Mucosa of rectum (tissue), 2 donors: ENCODE measurements around the gene MAFB.

Source experiments
- H3K27ac ChIP-seq, 2 donors: one replicate each; pipeline ENCODE4 v1.7.0; 2013; ENCODE audit warnings: inconsistent platforms in 2 of 2, low read depth in 2 of 2, low read length in 2 of 2
- H3K27me3 ChIP-seq, 2 donors: one replicate each; pipeline ENCODE4 v1.7.0; 2013; ENCODE audit warnings: low read length in 2 of 2; ENCODE audit not compliant: control insufficient read depth in 2 of 2, insufficient read depth in 2 of 2
- H3K36me3 ChIP-seq, 2 donors: one replicate each; pipeline ENCODE4 v1.7.0; 2013; ENCODE audit warnings: low read length in 2 of 2; ENCODE audit not compliant: control insufficient read depth in 2 of 2, insufficient read depth in 2 of 2
- H3K4me1 ChIP-seq, 2 donors: one replicate each; pipeline ENCODE4 v1.7.0; 2013; ENCODE audit warnings: low read length in 2 of 2, mild to moderate bottlenecking in 1 of 2; ENCODE audit not compliant: control insufficient read depth in 2 of 2, insufficient read depth in 2 of 2
- H3K4me3 ChIP-seq, 2 donors: one replicate each; pipeline ENCODE4 v1.7.0; 2013; ENCODE audit warnings: low read length in 2 of 2
- H3K9ac ChIP-seq, 2 donors: one replicate each; pipeline ENCODE4 v1.7.0; 2013; ENCODE audit warnings: low read length in 2 of 2, low read depth in 1 of 2, mild to moderate bottlenecking in 1 of 2
- H3K9me3 ChIP-seq, 2 donors: one replicate each; pipeline ENCODE4 v1.7.0; 2013; ENCODE audit warnings: low read length in 2 of 2; ENCODE audit not compliant: control insufficient read depth in 2 of 2
- donor health status: healthy.
- donor health status: Normal muscosa, but diverticular disease.

The MAFB gene

GRCh38 chr20:40718214-40718977 lies 29.4 kb upstream of the MAFB start:
- Histone ChIP-seq H3K9me3 (no peaks in the 10 kb centered on the region), H3K4me3 (no peak overlapping the region), H3K36me3 (no peaks in the 10 kb centered on the region), H3K27ac (no peak overlapping the region), H3K4me1 (no peaks in the 10 kb centered on the region), H3K27me3 (peaks cover 0 to 2% of the 10 kb centered on the region in 2 donors), H3K9ac (no peak overlapping the region)

- Histone ChIP-seq H3K27me3 (peaks cover 0 to 2% of the 10 kb centered on the region in 2 donors), H3K4me3 (no peak overlapping the region), H3K9ac (no peak overlapping the region), H3K4me1 (no peaks in the 10 kb centered on the region), H3K36me3 (no peaks in the 10 kb centered on the region), H3K27ac (no peak overlapping the region), H3K9me3 (no peaks in the 10 kb centered on the region)
These were observed 28.4 kb upstream of the MAFB start for GRCh38 chr20:40717343-40717865.

GRCh38 chr20:40715491-40715890 lies 26.5 kb upstream of the MAFB start:
- no peaks in the 10 kb centered on the region for H3K4me1 ChIP-seq
- no peak overlapping the region for H3K27ac ChIP-seq
- no peaks in the 10 kb centered on the region for H3K36me3 ChIP-seq
- no peaks in the 10 kb centered on the region for H3K9me3 ChIP-seq
- H3K9ac ChIP-seq = no peak overlapping the region
- peaks cover 2 to 7% of the 10 kb centered on the region in 2 donors for H3K27me3 ChIP-seq
- no peak overlapping the region for H3K4me3 ChIP-seq

GRCh38 chr20:40714916-40715315 lies 25.9 kb upstream of the MAFB start:
- Histone ChIP-seq H3K27me3 (peaks cover 2 to 8% of the 10 kb centered on the region in 2 donors), H3K4me3 (no peak overlapping the region), H3K4me1 (no peaks in the 10 kb centered on the region), H3K27ac (no peak overlapping the region), H3K9ac (no peak overlapping the region), H3K36me3 (no peaks in the 10 kb centered on the region), H3K9me3 (no peaks in the 10 kb centered on the region)

GRCh38 chr20:40714109-40714508 lies 25.1 kb upstream of the MAFB start:
- no peak overlapping the region for H3K27ac ChIP-seq
- H3K9ac ChIP-seq = no peak overlapping the region
- peaks cover 2 to 8% of the 10 kb centered on the region in 2 donors for H3K27me3 ChIP-seq
- no peaks in the 10 kb centered on the region for H3K9me3 ChIP-seq
- H3K4me3 ChIP-seq = no peak overlapping the region
- no peaks in the 10 kb centered on the region for H3K4me1 ChIP-seq
- no peaks in the 10 kb centered on the region for H3K36me3 ChIP-seq

GRCh38 chr20:40713508-40713907 lies 24.5 kb upstream of the MAFB start:
- no peaks in the 10 kb centered on the region for H3K4me1 ChIP-seq
- no peak overlapping the region for H3K9ac ChIP-seq
- no peak overlapping the region for H3K27ac ChIP-seq
- no peak overlapping the region for H3K4me3 ChIP-seq
- no peaks in the 10 kb centered on the region for H3K36me3 ChIP-seq
- no peaks in the 10 kb centered on the region for H3K9me3 ChIP-seq
- H3K27me3 ChIP-seq = peaks cover 2 to 8% of the 10 kb centered on the region in 2 donors

GRCh38 chr20:40711079-40711478 lies 22.0 kb upstream of the MAFB start:
- no peaks in the 10 kb centered on the region for H3K4me1 ChIP-seq
- H3K36me3 ChIP-seq = no peaks in the 10 kb centered on the region
- no peaks in the 10 kb centered on the region for H3K9me3 ChIP-seq
- H3K4me3 ChIP-seq = no peak overlapping the region
- no peak overlapping the region for H3K9ac ChIP-seq
- H3K27ac ChIP-seq = no peak overlapping the region
- peaks cover 2 to 8% of the 10 kb centered on the region in 2 donors for H3K27me3 ChIP-seq

- H3K36me3 ChIP-seq = no peaks in the 10 kb centered on the region
- no peaks in the 10 kb centered on the region for H3K4me1 ChIP-seq
- no peak overlapping the region for H3K9ac ChIP-seq
- H3K27ac ChIP-seq = no peak overlapping the region
- no peak overlapping the region for H3K4me3 ChIP-seq
- H3K27me3 ChIP-seq = peaks cover 2 to 8% of the 10 kb centered on the region in 2 donors
- no peaks in the 10 kb centered on the region for H3K9me3 ChIP-seq
These were observed 21.6 kb upstream of the MAFB start for GRCh38 chr20:40710603-40711002.

GRCh38 chr20:40706977-40707582 lies 18.0 kb upstream of the MAFB start:
- Histone ChIP-seq H3K9ac (no peak overlapping the region), H3K4me3 (no peak overlapping the region), H3K36me3 (no peaks in the 10 kb centered on the region), H3K9me3 (no peaks in the 10 kb centered on the region), H3K27ac (no peak overlapping the region), H3K4me1 (no peaks in the 10 kb centered on the region), H3K27me3 (peaks cover 0 to 7% of the 10 kb centered on the region in 2 donors)

- Histone ChIP-seq H3K9me3 (no peaks in the 10 kb centered on the region), H3K27me3 (no peaks in the 10 kb centered on the region), H3K4me3 (no peak overlapping the region), H3K9ac (no peak overlapping the region), H3K36me3 (no peaks in the 10 kb centered on the region), H3K4me1 (no peaks in the 10 kb centered on the region), H3K27ac (no peak overlapping the region)
These were observed 16.4 kb upstream of the MAFB start for GRCh38 chr20:40705413-40705812.
